Parietal lobe (tissue), 1 donor: ENCODE measurements around the gene WFIKKN1. TPM values are rescaled to one million over a fixed set of nuclear protein-coding genes. Genes with fewer than 3 reads are reported as not detected.

Experiments
- total RNA-seq: library from RNA; depleted of rRNA; stranded (reverse); fragments of >200 nt; gene quantifications from one replicate; pipeline ENCODE4 v1.2.3, GENCODE V29; 2014

Gene WFIKKN1, protein sequence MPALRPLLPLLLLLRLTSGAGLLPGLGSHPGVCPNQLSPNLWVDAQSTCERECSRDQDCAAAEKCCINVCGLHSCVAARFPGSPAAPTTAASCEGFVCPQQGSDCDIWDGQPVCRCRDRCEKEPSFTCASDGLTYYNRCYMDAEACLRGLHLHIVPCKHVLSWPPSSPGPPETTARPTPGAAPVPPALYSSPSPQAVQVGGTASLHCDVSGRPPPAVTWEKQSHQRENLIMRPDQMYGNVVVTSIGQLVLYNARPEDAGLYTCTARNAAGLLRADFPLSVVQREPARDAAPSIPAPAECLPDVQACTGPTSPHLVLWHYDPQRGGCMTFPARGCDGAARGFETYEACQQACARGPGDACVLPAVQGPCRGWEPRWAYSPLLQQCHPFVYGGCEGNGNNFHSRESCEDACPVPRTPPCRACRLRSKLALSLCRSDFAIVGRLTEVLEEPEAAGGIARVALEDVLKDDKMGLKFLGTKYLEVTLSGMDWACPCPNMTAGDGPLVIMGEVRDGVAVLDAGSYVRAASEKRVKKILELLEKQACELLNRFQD
- total RNA-seq = 1.3 TPM

DNA sequence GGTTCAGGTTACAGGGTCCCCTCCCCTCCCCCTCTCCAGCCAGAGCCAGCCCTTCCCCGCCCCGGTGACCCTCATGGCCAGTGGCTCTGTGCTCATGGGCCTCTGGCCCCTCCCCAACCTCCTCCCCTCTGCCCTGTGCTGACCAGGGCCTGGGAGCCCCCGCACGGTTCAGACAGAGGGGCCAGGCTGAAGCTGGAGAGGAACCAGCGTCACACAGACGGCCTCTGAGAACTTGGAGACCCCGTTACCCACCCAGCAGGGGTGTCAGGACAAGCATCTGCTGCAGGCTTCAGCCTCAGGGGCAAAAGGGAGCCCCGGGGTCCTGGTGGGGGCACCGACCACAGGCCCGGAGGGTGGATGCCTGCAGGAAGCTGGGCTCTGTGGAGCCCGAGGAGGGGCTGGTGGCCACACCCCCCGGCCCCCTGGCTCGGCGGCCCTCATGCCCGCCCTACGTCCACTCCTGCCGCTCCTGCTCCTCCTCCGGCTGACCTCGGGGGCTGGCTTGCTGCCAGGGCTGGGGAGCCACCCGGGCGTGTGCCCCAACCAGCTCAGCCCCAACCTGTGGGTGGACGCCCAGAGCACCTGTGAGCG, at the start of gene WFIKKN1:
Gene WFIKKN1 (plus strand): TSS at position 171 of the 591 bp plus-strand sequence. CDS start 269 bp downstream, at position 440.

DNA sequence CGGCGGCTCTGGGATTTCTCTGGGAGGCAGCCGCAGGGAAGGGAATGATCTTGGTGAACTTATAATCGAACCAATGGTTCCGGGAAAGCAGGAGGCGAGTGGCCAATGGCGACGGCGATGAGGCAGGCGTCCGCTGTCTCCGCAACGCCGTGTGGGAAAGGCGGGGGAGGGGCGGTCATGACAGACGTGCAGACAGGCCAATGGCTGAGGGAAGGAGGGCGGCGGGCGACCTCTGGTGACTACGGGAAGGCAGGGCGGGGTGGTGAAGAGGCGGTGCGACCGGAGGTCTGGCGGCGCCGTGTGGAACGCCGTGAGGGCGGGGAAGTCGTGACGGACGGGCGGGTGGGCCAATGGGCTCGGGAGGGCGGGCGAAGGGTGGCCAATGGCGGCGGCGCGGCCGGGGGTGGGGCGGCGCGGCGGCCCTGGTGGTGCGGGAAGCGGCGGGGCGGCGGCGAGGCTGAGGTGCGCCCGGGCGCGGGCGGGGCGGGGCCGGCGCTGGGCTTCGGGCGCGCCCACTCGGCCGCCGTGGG, 41.1 kb upstream of the WFIKKN1 start, which contains the start of gene RAB40C:
Gene RAB40C (plus strand): TSS at position 409 of the 530 bp plus-strand sequence. CDS start 226 bp downstream, outside the sequence.

DNA sequence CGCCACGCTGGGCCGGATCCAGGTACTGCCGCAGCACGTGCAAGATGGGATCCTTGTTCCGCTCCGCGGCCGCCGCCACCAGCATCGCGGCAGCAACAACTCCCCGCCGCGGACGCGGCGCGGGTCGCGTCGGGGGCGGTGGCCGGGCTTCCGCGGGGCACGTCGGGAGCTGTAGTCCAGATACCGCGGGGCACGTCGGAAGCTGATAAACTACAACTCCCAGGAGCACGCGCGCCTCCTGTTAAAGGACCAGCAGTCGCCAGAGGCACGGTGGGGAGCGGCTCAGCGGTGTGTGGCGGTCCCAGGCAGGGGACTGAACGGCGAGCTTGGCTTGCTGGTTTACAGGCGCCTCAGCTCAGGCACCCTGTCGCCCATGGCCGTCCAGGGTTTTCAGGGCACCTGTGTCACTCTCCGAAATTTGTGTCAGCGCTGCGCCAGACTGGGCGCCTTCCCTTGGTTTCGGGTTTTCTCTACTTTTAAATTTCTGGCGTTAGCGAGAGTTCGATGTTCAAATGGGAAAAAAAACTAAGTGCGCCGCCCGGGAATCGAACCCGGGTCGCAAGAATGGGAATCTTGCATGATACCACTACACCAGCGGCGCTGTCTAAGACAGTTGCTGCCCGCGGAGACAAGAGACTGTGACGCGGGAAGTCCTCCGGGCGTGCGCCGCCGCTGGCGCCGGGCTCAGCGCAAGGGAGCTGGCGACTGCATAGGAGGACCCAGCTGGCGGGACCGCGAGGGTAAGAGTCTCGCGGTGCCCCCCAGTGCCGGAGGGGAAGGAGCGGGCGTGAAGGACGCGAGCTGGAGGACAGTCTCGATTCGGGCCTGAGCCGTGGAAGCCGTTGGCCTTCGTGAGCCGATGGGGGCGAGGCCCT, 5.7 kb downstream of the WFIKKN1 start, which contains the start of gene METTL26:
Gene METTL26 (minus strand): TSS at position 100 of the 875 bp plus-strand sequence. CDS start 15 bp downstream, at position 85.

DNA sequence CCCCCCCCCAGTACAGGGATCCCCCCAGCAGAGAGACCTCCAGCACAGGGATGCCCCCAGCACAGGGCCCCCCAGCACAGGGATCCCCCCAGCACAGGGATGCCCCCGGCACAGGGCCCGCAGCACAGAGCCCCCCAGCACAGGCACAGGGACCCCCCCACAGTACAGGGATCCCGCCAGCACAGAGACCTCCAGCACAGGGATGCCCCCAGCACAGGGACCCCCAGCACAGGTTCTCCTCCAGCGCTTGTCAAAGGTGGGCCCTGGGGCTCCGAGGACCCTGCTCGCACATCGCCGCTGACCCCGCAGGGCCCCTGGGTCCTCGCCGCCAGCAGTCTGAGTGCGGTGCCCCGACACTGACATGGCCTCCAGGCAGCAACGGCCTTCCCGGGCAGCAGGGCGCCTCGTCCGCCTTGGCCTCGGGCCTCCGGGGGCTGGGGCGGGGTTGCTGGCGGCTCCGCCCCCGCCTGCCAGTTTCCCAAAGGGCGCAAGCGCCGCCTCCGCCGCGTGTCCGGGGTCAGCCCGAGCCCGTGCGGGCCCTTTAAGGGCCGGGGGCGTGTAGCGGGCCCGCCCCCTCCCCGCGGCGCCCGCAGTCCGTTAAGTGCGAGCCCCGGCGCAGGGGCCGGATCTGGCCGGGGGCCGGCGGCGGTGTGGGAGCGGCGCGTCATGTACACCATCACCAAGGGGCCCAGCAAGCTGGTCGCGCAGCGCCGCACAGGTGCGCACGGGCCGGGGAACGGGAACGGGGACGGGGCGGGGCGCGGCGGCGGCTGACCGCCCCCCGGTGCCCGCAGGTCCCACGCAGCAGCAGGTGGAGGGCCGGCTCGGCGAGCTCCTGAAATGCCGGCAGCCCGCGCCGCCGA, 10.8 kb downstream of the WFIKKN1 start, which contains the start of gene MCRIP2:
Gene MCRIP2 (plus strand): TSS at position 503 of the 863 bp plus-strand sequence. CDS start 164 bp downstream, at position 667.

DNA sequence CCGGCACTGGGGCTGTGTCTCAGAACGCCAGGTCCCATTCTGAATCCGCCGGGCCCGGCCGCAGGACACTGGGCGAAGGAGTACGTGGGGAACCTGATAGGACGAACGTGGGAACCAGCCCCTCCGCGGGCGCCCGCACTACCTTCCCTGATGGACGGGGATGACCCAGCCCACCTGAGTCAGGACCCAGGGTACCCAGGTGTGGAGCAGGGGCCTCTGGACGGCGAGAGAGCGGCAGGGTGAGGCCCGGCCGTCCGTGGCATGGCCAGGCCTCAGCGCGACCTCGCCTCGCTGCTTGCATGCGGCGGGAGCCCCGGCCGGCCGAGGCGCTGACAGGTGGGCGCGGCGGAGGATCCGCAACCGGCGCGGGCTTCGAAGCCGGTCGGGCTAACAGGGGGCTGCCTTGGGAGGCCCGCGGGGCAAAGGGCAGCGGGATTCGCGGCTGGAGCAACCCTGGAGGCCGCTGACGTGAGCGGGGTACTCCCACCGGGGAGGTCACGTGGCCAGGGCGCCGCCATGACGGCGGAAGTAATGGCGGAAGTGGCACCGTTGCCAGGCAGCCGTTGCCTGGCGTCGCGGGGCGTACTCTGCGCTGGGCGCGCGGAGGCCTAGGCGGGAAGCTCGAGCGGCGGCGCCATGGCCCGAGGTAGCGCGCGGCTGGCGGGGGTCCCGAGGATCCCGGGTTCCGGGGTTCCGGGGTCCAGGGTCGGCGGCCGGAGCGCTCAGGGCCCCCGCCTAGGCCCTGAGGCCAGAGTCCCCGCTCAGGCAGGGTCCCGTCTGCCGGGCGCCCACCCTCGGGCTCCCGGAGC, 18.2 kb downstream of the WFIKKN1 start, which contains the start of gene WDR90:
Gene WDR90 (plus strand): TSS at position 585 of the 809 bp plus-strand sequence. CDS start 52 bp downstream, at position 637.

DNA sequence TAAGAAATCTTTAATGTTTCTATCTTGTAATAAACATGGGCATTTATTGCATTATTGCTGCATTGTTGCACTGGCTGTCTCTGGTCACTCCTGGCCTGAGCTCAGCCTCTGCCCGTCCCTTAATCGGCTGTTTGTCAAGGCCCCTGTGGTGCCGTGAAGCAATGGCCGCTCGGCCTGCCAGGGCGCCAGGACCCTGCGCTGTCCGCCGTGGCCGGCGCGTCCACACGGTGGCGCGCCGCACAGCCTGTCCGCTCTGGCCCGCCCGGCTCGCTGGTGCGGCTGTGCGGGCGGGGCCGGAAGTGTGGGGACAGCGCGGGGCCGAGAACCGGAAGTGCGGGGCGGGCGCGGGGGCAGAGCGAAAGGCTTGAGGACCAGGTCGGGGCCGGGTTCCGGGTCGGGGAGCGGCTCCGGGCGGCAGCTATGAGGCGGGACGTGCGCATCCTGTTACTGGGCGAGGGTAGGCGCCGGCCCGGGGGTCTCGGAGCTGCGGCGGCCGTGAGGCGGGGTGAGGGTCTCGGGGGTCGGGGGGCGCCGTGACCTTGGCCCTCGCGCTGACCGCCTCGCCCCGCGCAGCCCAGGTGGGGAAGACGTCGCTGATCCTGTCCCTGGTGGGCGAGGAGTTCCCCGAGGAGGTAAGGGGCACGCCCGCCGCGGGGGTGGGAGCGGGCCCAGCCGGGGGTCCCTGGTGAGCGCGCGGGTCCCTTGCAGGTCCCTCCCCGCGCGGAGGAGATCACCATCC, 37.2 kb downstream of the WFIKKN1 start, which contains the start of gene RHOT2:
Gene RHOT2 (plus strand): TSS at position 353 of the 739 bp plus-strand sequence. CDS start 68 bp downstream, at position 421.

DNA sequence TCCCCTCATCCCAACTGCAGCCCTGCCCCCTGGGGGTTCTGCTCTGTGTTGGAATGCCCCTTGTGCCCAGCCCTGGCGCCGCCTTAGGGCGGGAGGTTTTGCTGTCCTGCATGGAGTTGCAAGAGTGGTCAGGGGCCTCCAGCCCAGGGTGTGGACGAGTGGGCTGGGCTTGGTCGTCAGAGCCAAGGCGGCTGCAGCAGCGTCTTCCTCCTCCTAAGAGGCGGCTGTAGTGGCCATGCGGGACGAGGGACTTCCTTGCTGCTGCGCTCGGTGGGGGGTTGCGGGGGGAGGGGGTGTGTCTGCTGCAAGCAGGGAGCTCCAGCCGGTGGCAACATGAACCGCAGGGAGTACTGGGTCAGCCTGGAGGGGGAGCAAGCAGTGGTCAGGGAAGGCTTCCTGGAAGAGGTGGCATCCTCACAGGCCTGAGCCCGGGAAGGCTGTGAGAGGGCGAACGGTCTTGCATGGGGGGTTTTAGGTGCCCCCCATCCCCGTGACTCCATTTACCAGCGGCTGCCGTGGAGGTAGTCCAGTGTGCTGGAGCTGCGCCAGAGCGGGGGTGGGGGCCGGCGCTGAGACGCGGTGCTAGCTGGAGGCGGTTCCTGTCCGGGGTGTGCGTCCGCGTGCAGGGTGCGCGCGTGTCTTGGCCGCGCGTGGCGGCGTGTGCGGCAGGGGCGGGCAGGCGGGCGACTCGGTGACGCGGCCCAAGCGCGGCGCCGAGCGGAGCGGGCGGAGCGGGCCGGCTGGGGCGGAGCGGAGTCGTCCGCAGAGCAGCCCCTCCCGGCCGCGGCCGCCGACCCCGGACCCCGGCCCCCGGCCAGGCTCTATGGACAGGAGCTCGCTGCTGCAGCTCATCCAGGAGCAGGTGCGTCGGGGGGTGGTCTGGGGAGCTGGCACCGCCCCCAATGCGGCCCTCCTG, 44.4 kb downstream of the WFIKKN1 start, which contains the start of gene RHBDL1:
Gene RHBDL1 (plus strand): TSS at position 704 of the 916 bp plus-strand sequence. CDS start 120 bp downstream, at position 824.

DNA sequence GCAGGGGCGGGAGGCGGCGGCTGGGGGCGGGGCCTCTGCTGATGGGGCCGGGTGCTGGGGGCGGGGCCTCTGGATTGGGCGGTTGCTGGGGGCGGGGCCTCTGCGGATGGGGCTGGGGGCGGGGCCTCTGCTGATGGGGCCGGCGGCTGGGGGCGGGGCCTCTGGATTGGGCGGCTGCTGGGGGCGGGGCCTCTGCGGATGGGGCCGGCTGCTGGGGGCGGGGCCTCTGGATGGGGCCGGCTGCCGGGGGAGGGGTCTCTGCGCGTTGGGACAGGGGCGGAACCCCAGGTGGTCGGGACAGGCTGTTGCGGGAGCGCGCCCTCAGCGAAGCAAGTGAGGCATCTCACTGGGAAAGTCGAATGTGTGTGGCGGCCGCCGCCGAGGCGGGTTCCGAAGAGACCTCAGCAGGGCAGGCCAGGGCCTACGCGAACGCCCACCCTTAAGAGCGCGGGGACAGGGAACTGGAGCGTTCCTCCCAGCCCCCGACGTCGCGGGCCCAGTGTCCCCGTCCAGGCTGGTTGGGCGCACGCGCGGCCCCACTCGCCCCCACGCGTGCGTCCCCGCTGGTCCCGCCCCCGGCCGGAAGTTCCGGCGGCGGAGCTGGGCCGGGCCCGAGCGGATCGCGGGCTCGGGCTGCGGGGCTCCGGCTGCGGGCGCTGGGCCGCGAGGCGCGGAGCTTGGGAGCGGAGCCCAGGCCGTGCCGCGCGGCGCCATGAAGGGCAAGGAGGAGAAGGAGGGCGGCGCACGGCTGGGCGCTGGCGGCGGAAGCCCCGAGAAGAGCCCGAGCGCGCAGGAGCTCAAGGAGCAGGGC, 49.2 kb downstream of the WFIKKN1 start, which contains the start of gene STUB1:
Gene STUB1 (plus strand): TSS at position 597 of the 811 bp plus-strand sequence. CDS start 116 bp downstream, at position 713.

Other genes starting within 250 kb of the WFIKKN1 start
- 25.4 TPM for gene PGAP6, start 249.0 kb upstream of the WFIKKN1 start, total RNA-seq
- gene NME4, start 233.8 kb upstream of the WFIKKN1 start, total RNA-seq = 25.7 TPM
- gene DECR2, start 229.1 kb upstream of the WFIKKN1 start, total RNA-seq = 12.5 TPM
- gene RAB11FIP3, start 205.3 kb upstream of the WFIKKN1 start, total RNA-seq = 55.1 TPM
- 20.7 TPM for gene CAPN15, start 103.3 kb upstream of the WFIKKN1 start, total RNA-seq
- gene PRR35, start 70.6 kb upstream of the WFIKKN1 start, total RNA-seq = not detected
- 0.31 TPM for gene NHLRC4, start 64.0 kb upstream of the WFIKKN1 start, total RNA-seq
- gene PIGQ, start 61.0 kb upstream of the WFIKKN1 start, total RNA-seq = 42.3 TPM
- gene RAB40C, start 40.9 kb upstream of the WFIKKN1 start, total RNA-seq = 27.5 TPM
- gene METTL26, start 5.3 kb downstream of the WFIKKN1 start, total RNA-seq = 36.6 TPM
- gene MCRIP2, start 10.8 kb downstream of the WFIKKN1 start, total RNA-seq = 8.1 TPM
- gene WDR90, start 18.4 kb downstream of the WFIKKN1 start, total RNA-seq = 26.9 TPM
- gene RHOT2, start 37.1 kb downstream of the WFIKKN1 start, total RNA-seq = 55.1 TPM
- 1.6 TPM for gene RHBDL1, start 44.7 kb downstream of the WFIKKN1 start, total RNA-seq
- gene STUB1, start 49.4 kb downstream of the WFIKKN1 start, total RNA-seq = 60.1 TPM
- 23.2 TPM for gene JMJD8, start 53.3 kb downstream of the WFIKKN1 start, total RNA-seq
- gene WDR24, start 59.4 kb downstream of the WFIKKN1 start, total RNA-seq = 6.6 TPM
- gene FBXL16, start 74.8 kb downstream of the WFIKKN1 start, total RNA-seq = 10.6 TPM
- gene METRN, start 84.1 kb downstream of the WFIKKN1 start, total RNA-seq = 17.5 TPM
- 21.0 TPM for gene ANTKMT, start 90.2 kb downstream of the WFIKKN1 start, total RNA-seq
- 7.5 TPM for gene CCDC78, start 95.5 kb downstream of the WFIKKN1 start, total RNA-seq
- gene HAGHL, start 96.1 kb downstream of the WFIKKN1 start, total RNA-seq = 10.6 TPM
- 84.2 TPM for gene CIAO3, start 110.0 kb downstream of the WFIKKN1 start, total RNA-seq
- not detected for gene MSLN, start 129.7 kb downstream of the WFIKKN1 start, total RNA-seq
- gene RPUSD1, start 157.4 kb downstream of the WFIKKN1 start, total RNA-seq = 15.3 TPM
- gene CHTF18, start 157.6 kb downstream of the WFIKKN1 start, total RNA-seq = 21.0 TPM
- not detected for gene GNG13, start 169.7 kb downstream of the WFIKKN1 start, total RNA-seq